OCI-LY1 (cell line): ENCODE data around the gene MECR.

Source experiments
- EZH2 ChIP-seq: fragments of 200-600 bp; sonication (generic), shearing (Covaris generic); IDR thresholded peaks from 2 replicates; pipeline ENCODE4 v1.8.0; 2017; ENCODE audit warnings: borderline replicate concordance, mixed run types, mild to moderate bottlenecking, antibody characterized with exemption, low read length, moderate library complexity, mixed read lengths
- TF ChIP-seq, protein P1 (sequence below): fragments of 200-600 bp; sonication (generic), shearing (Covaris generic); IDR thresholded peaks from 2 replicates; pipeline ENCODE4 v1.5.1; 2017; ENCODE audit warnings: mild to moderate bottlenecking, antibody characterized with exemption, low read length, moderate library complexity, mixed read lengths

GRCh38 chr1:29162476-29163138 lies 68.1 kb downstream of the MECR start:
- TF ChIP-seq, protein P1, sequence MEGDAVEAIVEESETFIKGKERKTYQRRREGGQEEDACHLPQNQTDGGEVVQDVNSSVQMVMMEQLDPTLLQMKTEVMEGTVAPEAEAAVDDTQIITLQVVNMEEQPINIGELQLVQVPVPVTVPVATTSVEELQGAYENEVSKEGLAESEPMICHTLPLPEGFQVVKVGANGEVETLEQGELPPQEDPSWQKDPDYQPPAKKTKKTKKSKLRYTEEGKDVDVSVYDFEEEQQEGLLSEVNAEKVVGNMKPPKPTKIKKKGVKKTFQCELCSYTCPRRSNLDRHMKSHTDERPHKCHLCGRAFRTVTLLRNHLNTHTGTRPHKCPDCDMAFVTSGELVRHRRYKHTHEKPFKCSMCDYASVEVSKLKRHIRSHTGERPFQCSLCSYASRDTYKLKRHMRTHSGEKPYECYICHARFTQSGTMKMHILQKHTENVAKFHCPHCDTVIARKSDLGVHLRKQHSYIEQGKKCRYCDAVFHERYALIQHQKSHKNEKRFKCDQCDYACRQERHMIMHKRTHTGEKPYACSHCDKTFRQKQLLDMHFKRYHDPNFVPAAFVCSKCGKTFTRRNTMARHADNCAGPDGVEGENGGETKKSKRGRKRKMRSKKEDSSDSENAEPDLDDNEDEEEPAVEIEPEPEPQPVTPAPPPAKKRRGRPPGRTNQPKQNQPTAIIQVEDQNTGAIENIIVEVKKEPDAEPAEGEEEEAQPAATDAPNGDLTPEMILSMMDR = no peak
- no peak for TF ChIP-seq EZH2
